Measurements from ENCODE around the gene RAB31.

The RAB31 gene

GRCh38 chr18:9824952-9825371 is 116.9 kb downstream of the RAB31 start:
- DNase-seq, result no peak

- no peak for DNase-seq
Measured at GRCh38 chr18:9825571-9826073, 117.5 kb downstream of the RAB31 start.

- no peak for DNase-seq
Measured at GRCh38 chr18:9826685-9827084, 118.6 kb downstream of the RAB31 start.

- DNase-seq, result no peak
Measured at GRCh38 chr18:9827211-9827792, 119.2 kb downstream of the RAB31 start.

- no peak for DNase-seq
Measured at GRCh38 chr18:9827793-9828505, 119.8 kb downstream of the RAB31 start.

GRCh38 chr18:9828506-9829396 is 120.7 kb downstream of the RAB31 start:
- DNase-seq, result no peak

GRCh38 chr18:9829397-9829712 is 121.3 kb downstream of the RAB31 start:
- no peak for DNase-seq

GRCh38 chr18:9831036-9831722 is 123.1 kb downstream of the RAB31 start:
- no peak for DNase-seq

GRCh38 chr18:9831723-9832199 is 123.7 kb downstream of the RAB31 start:
- DNase-seq, result no peak

- DNase-seq, result no peak
Measured at GRCh38 chr18:9832871-9833270, 124.8 kb downstream of the RAB31 start.

- DNase-seq, result no peak
Measured at GRCh38 chr18:9834551-9834950, 126.5 kb downstream of the RAB31 start.

GRCh38 chr18:9835113-9835755 is 127.1 kb downstream of the RAB31 start:
- DNase-seq, result peak; percentile 9 to 25

GRCh38 chr18:9835825-9836224 is 127.7 kb downstream of the RAB31 start:
- DNase-seq, result no peak

- peak; percentile 60 to 79 for DNase-seq
Measured at GRCh38 chr18:9838144-9838877, 130.2 kb downstream of the RAB31 start.

GRCh38 chr18:9839211-9839610 is 131.1 kb downstream of the RAB31 start:
- DNase-seq, result no peak

GRCh38 chr18:9839853-9840252 is 131.8 kb downstream of the RAB31 start:
- no peak for DNase-seq

GRCh38 chr18:9841752-9842151 is 133.7 kb downstream of the RAB31 start:
- no peak for DNase-seq

- no peak for DNase-seq
Measured at GRCh38 chr18:9842448-9842847, 134.3 kb downstream of the RAB31 start.

GRCh38 chr18:9845256-9845655 is 137.2 kb downstream of the RAB31 start:
- DNase-seq, result no peak

GRCh38 chr18:9846162-9846925 is 138.2 kb downstream of the RAB31 start:
- DNase-seq, result no peak
